ENCODE measurements around the gene MYH14.

The MYH14 gene

DNA sequence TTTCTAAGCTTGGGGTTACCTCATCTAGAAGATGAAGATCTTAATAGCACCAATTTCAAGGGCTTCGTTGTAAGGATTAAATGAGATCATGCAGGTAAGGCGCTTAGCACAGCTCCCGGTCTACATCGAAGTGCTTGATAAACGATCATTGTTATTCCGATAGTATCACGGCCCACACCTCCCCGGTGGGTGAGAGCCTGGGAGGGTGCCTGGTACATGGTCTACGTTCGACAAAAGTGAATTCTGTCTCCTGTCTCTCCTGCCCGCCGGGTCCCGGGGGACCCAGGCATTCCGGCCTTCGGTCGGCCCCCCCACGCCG is 501 bp upstream of the MYH14 start:
- no peak for TF ChIP-seq GATA2 (IDR thresholded peaks at IDR 0.05; ENCODE audit: low read depth, low read length)
- TF ChIP-seq GATA3 (IDR thresholded peaks at IDR 0.05; ENCODE audit: low read depth, low read length) = no peak

DNA sequence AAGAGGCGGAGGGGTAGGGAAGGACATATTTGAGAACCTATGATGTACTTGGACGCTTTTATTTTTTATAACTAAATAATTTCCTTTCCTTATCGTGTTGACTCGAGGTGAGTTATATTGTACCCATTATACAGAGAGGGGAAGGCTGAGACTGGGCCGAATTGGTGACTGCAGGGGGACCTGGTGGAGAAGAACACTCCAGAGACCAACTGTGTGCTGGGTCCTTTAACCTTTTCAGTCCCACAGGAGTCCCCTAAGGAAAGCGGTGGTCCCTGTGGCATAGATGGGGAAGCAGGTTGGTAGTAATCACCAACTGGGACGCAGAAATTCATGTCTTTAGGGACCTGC is 633 bp downstream of the MYH14 start:
- TF ChIP-seq GATA2 (IDR thresholded peaks at IDR 0.05; ENCODE audit: low read depth, low read length) (no peak), GATA3 (IDR thresholded peaks at IDR 0.05; ENCODE audit: low read depth, low read length) (no peak)

DNA sequence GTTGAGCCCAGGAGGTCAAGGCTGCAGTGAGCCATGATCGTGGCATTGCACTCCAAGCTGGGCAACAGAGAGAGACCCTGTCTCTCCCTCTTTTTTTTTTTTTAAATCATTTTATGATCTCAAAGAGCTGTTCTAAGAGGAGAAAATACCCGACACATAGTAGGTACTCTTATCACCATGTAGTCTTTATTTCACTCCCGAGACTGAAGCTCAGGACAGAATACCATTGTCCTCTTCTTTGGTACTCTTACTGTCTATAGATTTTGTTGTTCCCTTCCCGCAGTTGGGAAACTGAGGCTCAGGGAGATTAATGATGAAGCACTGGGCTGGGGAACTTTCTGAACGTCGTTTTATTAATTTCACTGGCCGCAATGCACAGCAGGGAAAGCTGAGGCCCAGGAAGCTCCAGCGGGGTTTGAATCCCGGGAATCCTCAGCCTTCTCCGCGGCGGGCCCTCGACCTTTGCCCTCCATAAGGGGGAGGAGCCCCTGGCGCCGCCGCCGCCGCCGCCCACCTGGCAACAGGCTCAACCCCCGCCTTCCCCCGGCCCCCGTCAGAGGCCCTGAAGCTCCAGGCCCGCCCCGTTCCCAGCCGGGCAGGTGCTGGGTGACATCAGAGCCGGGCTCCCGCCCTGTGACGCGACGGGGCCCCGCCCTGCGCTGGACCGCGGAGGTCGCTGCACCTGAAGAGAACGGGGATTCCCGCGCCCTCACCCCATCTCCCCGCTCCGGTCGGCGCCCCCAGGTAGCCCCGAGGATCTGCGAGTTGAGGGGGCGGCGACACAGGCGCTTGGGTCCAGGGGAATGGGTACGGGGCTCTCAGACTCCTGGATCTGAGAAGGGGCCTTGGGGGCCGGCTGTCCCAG is 1.6 kb downstream of the MYH14 start:
- no peak for TF ChIP-seq GATA2 (IDR thresholded peaks at IDR 0.05; ENCODE audit: low read depth, low read length)
- TF ChIP-seq GATA3 (IDR thresholded peaks at IDR 0.05; ENCODE audit: low read depth, low read length) = no peak

DNA sequence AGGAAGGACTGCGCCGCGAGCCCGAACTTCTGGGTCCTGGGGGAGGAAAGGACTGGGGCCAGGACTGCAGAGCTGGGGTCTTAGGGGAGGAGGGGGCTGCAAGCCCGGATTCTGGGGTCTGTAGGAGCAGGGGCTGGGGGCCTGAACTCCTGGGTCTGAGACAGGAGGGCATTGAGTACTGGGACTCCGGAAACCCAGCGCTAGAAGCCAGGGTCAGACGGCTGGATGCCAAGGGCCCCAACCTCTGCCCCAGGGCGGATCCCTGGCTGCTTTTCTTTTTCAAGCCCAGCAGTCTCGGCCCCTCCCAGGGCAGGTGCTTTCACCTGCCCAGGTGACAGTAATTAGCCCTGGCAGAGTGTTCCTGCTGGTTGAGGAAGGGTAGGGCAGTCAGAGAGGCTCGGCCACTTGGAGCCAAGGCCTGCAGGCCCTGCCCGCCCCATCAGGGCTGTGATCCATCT is 2.3 kb downstream of the MYH14 start:
- no peak for TF ChIP-seq GATA2 (IDR thresholded peaks at IDR 0.05; ENCODE audit: low read depth, low read length)
- no peak for TF ChIP-seq GATA3 (IDR thresholded peaks at IDR 0.05; ENCODE audit: low read depth, low read length)

DNA sequence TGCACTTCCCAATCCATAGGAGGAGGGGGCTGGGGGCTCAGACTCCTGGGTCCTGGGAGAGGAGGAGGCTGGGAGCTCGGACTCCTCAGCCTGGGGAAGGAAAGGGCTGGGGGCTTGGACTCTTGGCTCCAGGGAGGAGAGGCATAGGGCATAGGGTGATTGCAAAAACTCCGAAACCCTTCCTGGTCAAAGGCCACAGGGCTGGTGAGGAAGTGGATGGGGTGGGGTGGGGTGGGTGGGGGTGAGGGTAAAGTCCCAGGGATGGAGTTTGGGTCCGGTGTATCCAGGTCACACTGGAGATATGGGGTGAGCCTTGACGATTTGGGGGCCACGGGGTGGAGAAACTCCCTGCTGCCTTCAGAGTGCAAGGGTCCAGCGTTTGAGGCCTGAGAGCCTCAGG is 2.8 kb downstream of the MYH14 start:
- no peak for TF ChIP-seq GATA3 (IDR thresholded peaks at IDR 0.05; ENCODE audit: low read depth, low read length)
- TF ChIP-seq GATA2 (IDR thresholded peaks at IDR 0.05; ENCODE audit: low read depth, low read length) = no peak

DNA sequence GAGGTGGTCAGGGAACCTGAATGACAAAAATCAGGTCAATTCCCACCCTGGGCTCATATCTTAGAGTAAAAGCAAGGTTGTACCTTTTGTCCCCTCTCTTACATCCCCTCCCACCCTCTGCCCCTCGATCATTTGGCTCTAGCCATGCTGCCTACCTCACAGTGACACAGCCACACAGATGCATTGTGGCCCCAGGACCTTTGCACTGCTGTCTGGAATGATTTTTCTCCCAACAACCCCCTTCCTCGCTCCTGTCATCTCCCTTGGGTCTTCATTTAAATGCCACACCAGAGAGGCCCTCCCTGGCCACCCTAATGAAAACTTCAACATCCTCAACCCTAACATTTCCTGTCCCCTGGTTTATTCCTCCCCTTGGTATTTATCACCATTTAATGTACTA is 4.3 kb downstream of the MYH14 start:
- TF ChIP-seq GATA2 (IDR thresholded peaks at IDR 0.05; ENCODE audit: low read depth, low read length) (no peak), GATA3 (IDR thresholded peaks at IDR 0.05; ENCODE audit: low read depth, low read length) (no peak)

DNA sequence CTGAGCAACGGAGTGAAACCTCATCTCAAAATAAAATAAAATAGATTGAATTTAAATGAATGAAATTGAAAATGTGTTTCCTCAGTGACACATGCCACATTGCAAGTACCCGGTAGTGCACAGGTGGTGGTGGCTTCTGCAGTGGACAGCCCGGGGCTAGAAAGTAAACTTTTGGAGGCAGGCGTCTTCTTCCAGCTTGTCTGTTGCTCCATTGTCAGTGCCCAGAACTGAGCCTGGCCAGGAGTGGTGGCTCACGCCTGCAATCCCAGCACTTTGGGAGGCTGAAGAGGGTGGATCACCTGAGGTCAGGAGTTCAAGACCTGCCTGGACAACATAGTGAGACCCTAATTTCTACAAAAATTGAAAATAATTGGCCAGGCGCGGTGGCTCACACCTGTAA is 5.7 kb downstream of the MYH14 start:
- TF ChIP-seq GATA2 (IDR thresholded peaks at IDR 0.05; ENCODE audit: low read depth, low read length) = no peak
- TF ChIP-seq GATA3 (IDR thresholded peaks at IDR 0.05; ENCODE audit: low read depth, low read length) = no peak

DNA sequence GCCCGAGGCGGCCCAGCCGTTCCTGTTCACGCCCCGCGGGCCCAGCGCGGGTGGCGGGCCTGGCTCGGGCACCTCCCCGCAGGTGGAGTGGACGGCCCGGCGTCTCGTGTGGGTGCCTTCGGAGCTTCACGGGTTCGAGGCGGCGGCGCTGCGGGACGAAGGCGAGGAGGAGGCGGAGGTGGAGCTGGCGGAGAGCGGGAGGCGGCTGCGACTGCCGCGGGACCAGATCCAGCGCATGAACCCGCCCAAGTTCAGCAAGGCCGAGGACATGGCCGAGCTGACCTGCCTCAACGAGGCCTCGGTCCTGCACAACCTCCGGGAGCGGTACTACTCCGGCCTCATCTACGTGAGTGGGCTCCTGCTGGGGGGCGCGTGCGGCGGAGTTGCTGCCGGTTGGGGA is 7.0 kb downstream of the MYH14 start:
- TF ChIP-seq GATA2 (IDR thresholded peaks at IDR 0.05; ENCODE audit: low read depth, low read length) (no peak), GATA3 (IDR thresholded peaks at IDR 0.05; ENCODE audit: low read depth, low read length) (no peak)

DNA sequence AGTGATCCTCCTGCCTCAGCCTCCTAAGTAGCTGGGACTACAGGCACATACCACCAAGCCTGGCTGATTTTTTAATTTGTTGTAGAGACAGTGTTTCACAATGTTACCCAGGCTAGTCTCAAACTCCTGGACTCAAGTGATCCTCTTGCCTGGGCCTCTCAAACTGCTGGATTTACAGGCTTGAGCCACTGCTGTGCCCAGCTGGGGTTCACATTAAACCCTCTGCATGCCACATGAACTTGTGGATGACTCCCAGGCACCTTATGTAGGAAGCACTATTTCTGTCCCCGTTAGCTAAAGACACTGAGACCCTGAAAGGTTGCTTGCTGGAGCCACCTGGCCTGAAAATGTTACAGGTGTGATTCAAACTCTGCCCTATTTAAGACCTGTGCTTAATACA is 10.5 kb downstream of the MYH14 start:
- TF ChIP-seq GATA2 (IDR thresholded peaks at IDR 0.05; ENCODE audit: low read depth, low read length) (no peak), GATA3 (IDR thresholded peaks at IDR 0.05; ENCODE audit: low read depth, low read length) (no peak)

DNA sequence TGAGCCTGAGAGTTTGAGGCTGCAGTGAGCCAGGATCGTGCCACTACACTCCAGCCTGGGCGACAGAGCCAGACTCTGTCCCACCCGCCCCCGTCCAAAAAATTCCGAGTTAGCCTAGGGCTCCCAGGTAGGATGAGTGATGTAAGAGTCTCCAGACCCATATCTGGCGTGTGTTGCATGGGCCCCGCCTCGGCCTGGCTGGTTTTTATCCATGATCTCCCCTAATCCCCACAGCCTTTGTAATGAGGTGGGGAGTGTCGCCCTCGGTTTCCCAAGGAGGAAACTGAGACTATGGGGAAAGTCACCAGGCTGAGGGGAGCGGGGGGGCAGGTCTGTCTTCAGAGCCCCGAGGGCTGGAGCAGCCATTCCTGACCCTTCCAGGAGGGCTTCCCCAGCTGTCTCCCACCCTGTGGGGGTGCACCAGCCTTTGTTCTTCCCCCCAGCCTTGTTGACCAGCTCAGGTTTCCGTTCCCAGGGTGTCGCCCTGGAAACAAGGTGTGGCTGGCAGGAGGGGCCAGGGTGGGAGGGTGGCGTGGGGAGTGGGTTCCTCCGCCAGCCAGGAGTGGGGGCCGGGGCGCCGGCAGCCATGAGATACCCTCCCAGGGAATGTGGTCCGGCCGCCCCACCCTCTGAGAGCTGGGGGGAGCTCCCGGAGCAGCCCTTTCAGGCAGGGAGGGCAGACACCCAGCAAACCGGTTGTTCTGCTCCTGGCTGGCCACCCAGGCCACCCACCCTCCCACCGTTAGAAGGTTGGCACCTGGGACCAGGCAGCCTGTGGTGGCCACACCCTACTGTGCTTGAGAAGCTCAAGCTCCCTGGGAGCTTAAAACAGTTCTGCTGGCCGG is 11.5 kb downstream of the MYH14 start:
- TF ChIP-seq GATA3 (IDR thresholded peaks at IDR 0.05; ENCODE audit: low read depth, low read length) = no peak

DNA sequence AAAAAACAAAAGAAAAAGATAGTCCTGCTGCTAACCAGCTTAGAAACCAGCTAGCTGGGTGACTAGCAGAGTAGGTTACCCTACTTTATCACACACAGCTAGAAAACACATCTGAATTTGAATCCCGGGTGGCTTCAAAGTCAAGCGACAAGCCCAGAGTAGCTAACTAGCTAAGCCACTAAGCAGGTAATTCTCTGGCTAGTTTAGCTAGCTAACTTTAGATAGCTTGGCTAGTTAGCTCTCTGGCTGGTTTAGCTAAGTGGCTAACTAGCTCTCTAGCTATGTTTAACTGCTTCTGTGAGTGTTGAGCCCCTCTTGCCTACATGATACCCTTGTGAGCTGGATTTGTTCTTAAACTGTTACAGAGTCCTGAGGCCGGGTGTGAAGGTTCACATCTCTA is 12.4 kb downstream of the MYH14 start:
- TF ChIP-seq GATA2 (IDR thresholded peaks at IDR 0.05; ENCODE audit: low read depth, low read length) (no peak), GATA3 (IDR thresholded peaks at IDR 0.05; ENCODE audit: low read depth, low read length) (no peak)

DNA sequence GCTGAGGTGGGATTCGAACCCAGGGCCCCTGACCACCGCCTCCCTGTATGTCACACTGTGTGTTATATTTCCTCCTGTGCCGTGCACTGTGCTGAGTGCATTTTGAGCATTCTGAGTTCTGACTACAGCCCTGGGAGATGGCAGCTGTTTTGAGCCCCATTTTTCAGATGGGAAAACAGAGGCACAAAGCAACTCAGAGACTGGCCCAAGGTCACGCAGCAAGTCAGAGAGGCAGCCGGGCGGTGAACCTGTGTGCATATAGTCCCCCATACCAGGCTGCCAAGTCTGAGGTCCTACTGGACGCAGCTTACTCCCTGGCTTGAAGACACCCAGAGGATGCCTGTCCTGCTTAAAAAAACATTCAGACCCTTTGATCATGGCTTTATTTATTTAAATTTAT is 17.7 kb downstream of the MYH14 start:
- no peak for TF ChIP-seq GATA2 (IDR thresholded peaks at IDR 0.05; ENCODE audit: low read depth, low read length)
- TF ChIP-seq GATA3 (IDR thresholded peaks at IDR 0.05; ENCODE audit: low read depth, low read length) = no peak

DNA sequence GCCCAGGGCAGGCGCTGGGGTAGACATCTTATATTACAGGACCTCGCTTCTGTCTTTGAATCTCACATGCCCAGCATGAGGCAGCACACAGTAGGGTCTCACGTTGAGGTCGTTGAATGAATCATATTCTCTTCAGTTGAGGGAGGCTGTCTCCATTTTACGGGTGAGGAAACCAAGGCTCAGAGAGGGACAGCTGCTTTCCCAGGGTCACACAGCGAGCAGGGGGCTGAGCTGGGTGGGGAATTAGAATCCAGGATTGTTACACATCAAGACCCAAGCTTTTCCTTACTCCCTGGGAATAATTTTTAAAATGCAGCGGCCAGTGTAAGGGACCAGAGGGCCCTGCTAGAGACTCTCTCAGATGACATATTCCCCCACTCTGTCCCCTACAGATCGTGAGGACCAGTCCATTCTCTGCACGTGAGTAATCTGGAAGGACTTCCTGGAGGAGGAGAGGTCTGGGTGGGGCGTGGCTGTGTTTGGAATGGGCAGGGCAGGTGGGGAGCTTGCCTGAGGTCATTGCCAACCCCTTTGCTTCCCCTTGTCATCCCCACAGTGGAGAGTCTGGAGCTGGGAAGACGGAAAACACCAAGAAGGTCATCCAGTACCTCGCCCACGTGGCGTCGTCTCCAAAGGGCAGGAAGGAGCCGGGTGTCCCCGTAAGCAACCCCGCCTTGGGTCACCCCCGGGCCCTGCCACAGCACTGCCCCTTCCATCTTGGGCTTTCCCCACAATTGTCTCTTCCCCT is 19.4 kb downstream of the MYH14 start:
- TF ChIP-seq GATA3 (IDR thresholded peaks at IDR 0.05; ENCODE audit: low read depth, low read length) (no peak), GATA2 (IDR thresholded peaks at IDR 0.05; ENCODE audit: low read depth, low read length) (no peak)

DNA sequence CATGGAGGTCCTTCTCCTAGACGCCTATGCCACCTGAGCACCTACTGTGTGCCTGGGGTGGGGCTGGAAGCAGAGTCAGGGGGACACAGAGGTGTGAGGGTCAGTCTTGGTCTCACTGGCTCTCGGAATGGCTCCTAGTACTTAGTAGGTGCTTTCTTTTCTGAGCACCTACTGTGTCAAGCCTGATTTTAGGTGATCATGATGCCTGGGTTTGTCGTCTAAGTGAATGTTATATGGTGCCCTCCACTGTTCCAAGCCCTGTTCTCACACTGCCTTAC is 20.0 kb downstream of the MYH14 start:
- TF ChIP-seq GATA3 (IDR thresholded peaks at IDR 0.05; ENCODE audit: low read depth, low read length) = no peak
- no peak for TF ChIP-seq GATA2 (IDR thresholded peaks at IDR 0.05; ENCODE audit: low read depth, low read length)

Data from SH-SY5Y (cell line).